GM12864 (cell line): ENCODE measurements around the gene POMT1.

Experiments used
- DNase-seq: peaks from one replicate; pipeline ENCODE4 v3.0.0-alpha.2; 2011; ENCODE audit warnings: low read depth
- H3K4me3 ChIP-seq: 2 replicates; pipeline ENCODE4 v1.5.1; 2011; ENCODE audit warnings: mild to moderate bottlenecking, low read depth, low read length, control low read depth
- CTCF ChIP-seq: IDR thresholded peaks from 2 replicates; pipeline ENCODE4 v1.5.1; 2011; ENCODE audit warnings: low read depth, mild to moderate bottlenecking, moderate library complexity, low read length, control low read depth, inconsistent platforms; ENCODE audit errors: missing control alignments

POMT1 gene

GRCh38 chr9:131477367-131477766 lies 25.4 kb upstream of the POMT1 start:
- no peak overlapping the region for H3K4me3 ChIP-seq
- TF ChIP-seq CTCF = no peak
- no peak for DNase-seq

GRCh38 chr9:131477816-131478419 lies 24.8 kb upstream of the POMT1 start:
- TF ChIP-seq CTCF = no peak
- no peak overlapping the region for H3K4me3 ChIP-seq
- DNase-seq = no peak

- H3K4me3 ChIP-seq = no peak overlapping the region
- TF ChIP-seq CTCF = peak; percentile 71
- DNase-seq = no peak
Measured at GRCh38 chr9:131478421-131478868, 24.3 kb upstream of the POMT1 start.

DNA sequence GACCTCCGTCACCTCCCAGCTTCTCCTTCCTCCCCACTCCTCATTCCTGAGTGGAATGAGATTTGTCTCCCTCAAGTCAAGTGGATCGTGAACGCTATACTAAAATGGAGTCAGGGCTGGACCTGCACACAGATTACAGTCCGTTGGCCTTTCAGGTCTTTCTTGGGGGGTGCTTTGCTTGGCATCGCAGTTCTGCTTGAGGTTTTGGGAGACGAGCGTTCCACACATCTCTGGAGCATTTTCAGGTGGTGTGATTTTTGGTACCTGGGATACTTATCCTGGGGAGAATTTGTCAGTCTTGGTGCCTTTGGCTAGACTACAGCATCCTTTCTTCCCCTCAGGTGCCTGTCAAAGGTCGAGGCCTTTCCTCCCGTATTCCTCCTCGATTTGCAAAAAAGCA lies 23.8 kb upstream of the POMT1 start:
- DNase-seq = no peak

GRCh38 chr9:131480258-131480657 lies 22.5 kb upstream of the POMT1 start:
- no peak for TF ChIP-seq CTCF
- DNase-seq = no peak
- no peak overlapping the region for H3K4me3 ChIP-seq

More for the DNA sequence above, 23.8 kb upstream of the POMT1 start:
- TF ChIP-seq CTCF = no peak
- H3K4me3 ChIP-seq = no peak overlapping the region

DNA sequence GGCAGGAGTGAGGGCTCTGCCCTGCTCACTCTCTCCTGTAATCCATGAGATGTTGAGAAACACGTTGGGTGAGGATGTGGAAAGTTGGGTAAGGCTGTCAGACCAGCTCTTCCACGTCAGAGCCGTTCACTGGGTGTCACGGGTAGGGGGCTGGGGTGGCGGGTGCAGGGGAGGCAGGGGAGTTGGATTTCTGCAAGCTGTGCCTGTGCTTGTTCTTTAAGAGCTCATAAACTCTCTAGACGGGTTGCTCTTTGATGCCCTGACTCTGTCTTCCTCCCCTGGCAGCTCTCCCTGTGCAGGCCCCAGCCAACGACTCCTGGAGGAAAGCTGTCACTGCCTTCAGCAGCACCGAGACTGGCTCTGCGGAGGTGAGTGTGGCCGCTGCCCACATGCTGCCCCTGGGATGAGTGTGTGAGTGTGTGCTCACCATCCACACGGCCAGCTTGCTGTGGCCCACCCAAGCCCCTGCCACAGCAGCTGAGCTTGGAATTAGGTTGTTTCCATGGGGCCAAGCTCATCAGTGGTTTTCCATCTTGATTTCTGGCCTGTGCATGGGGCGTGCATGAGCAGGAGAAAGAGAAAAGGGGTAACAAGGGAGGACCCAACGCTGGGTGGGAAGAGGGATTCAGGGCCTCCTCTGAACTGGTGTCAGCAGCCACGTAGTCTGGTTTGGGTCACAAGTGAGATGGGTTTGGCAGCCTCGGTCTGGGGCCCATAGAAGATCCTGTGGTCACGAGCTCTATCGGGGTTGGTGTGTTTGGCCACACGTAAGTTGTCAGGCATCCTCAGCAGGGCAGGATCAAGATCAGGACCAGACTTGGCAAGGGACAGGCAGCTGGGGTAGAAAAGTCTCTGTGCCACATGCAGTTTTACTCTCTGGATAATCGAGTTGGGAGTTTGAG lies 21.0 kb upstream of the POMT1 start:
- TF ChIP-seq CTCF = no peak
- DNase-seq = no peak
- H3K4me3 ChIP-seq = no peak overlapping the region
